SKM-1 (cell line): ENCODE results near the gene HTRA3.

Experiments used
- DNase-seq: peaks from one replicate; lab custom pipeline; 2025; ENCODE audit not compliant: unreplicated experiment; lab: John Stamatoyannopoulos, UW

Gene HTRA3

GRCh38 chr4:8245884-8246833 lies 23.4 kb upstream of the HTRA3 start:
- no peak for DNase-seq

- no peak for DNase-seq
These were observed 22.3 kb upstream of the HTRA3 start for GRCh38 chr4:8247047-8247930.

GRCh38 chr4:8248091-8248490 lies 21.5 kb upstream of the HTRA3 start:
- no peak for DNase-seq

GRCh38 chr4:8250227-8250626 lies 19.3 kb upstream of the HTRA3 start:
- DNase-seq: no peak

- no peak for DNase-seq
These were observed 18.9 kb upstream of the HTRA3 start for GRCh38 chr4:8250637-8251036.

GRCh38 chr4:8251110-8251883 lies 18.3 kb upstream of the HTRA3 start:
- no peak for DNase-seq

- no peak for DNase-seq
These were observed 17.0 kb upstream of the HTRA3 start for GRCh38 chr4:8252301-8253173.

- no peak for DNase-seq
These were observed 15.5 kb upstream of the HTRA3 start for GRCh38 chr4:8254076-8254475.

GRCh38 chr4:8255698-8256441 lies 13.7 kb upstream of the HTRA3 start:
- DNase-seq: no peak

GRCh38 chr4:8257854-8258253 lies 11.7 kb upstream of the HTRA3 start:
- no peak for DNase-seq

GRCh38 chr4:8258552-8259212 lies 10.9 kb upstream of the HTRA3 start:
- no peak for DNase-seq

GRCh38 chr4:8259743-8260430 lies 9.7 kb upstream of the HTRA3 start:
- no peak for DNase-seq

- no peak for DNase-seq
These were observed 8.9 kb upstream of the HTRA3 start for GRCh38 chr4:8260656-8261111.

- DNase-seq: no peak
These were observed 7.6 kb upstream of the HTRA3 start for GRCh38 chr4:8261851-8262535.

- DNase-seq: no peak
These were observed 6.8 kb upstream of the HTRA3 start for GRCh38 chr4:8262637-8263322.

- no peak for DNase-seq
These were observed 6.2 kb upstream of the HTRA3 start for GRCh38 chr4:8263397-8263796.

GRCh38 chr4:8264106-8264505 lies 5.4 kb upstream of the HTRA3 start:
- DNase-seq: no peak
